Mesenchymal stem cell (in vitro differentiated cells and primary cell): Measurements from ENCODE around the gene SMC1B.

Experiments
- DNase-seq: peaks from one replicate; pipeline ENCODE4 v3.0.0-alpha.2; 2013
- H2AFZ ChIP-seq: one replicate; pipeline ENCODE4 v1.6.1; 2013; ENCODE audit warnings: low read depth, mild to moderate bottlenecking, control low read depth, inconsistent platforms, low read length, moderate library complexity
- H2AK5ac ChIP-seq: 2 replicates; pipeline ENCODE4 v1.6.1; 2013; ENCODE audit warnings: low read length, moderate library complexity, mild to moderate bottlenecking, inconsistent platforms; ENCODE audit not compliant: severe bottlenecking
- H2BK120ac ChIP-seq: one replicate; pipeline ENCODE4 v1.6.1; 2013; ENCODE audit warnings: low read depth, mild to moderate bottlenecking, inconsistent platforms, low read length, moderate library complexity
- H2BK12ac ChIP-seq, 2 experiments: one replicate each; pipeline ENCODE4 v1.6.1; 2013; ENCODE audit warnings: inconsistent platforms in 2 of 2, low read length in 2 of 2, mild to moderate bottlenecking in 2 of 2, moderate library complexity in 2 of 2, control low read depth in 1 of 2
- H2BK15ac ChIP-seq: one replicate; pipeline ENCODE4 v1.6.1; 2013; ENCODE audit warnings: mild to moderate bottlenecking, low read depth, inconsistent platforms; ENCODE audit not compliant: poor library complexity, severe bottlenecking
- H2BK5ac ChIP-seq: 2 replicates; pipeline ENCODE4 v1.6.1; 2013; ENCODE audit warnings: low read depth, mild to moderate bottlenecking, low read length, control low read depth, inconsistent platforms; ENCODE audit not compliant: poor library complexity, severe bottlenecking
- H3K14ac ChIP-seq, 2 experiments: one replicate each; pipeline ENCODE4 v1.6.1; 2013; ENCODE audit warnings: inconsistent platforms in 2 of 2, low read length in 2 of 2, control low read depth in 1 of 2, mild to moderate bottlenecking in 1 of 2, moderate library complexity in 1 of 2
- H3K18ac ChIP-seq, 2 experiments: one replicate each; pipeline ENCODE4 v1.6.1; 2013; ENCODE audit warnings: inconsistent platforms in 2 of 2, low read length in 2 of 2, control low read depth in 1 of 2, low read depth in 1 of 2, mild to moderate bottlenecking in 1 of 2
- H3K23ac ChIP-seq, 2 experiments: one replicate each; pipeline ENCODE4 v1.6.1; 2013; ENCODE audit warnings: inconsistent platforms in 2 of 2, low read length in 2 of 2, mild to moderate bottlenecking in 2 of 2, moderate library complexity in 2 of 2, control low read depth in 1 of 2
- H3K27ac ChIP-seq: 2 replicates; pipeline ENCODE4 v1.5.1; 2013; ENCODE audit warnings: mild to moderate bottlenecking, moderate library complexity, low read length, control low read depth, inconsistent platforms; ENCODE audit not compliant: poor library complexity, severe bottlenecking
- H3K27me3 ChIP-seq, 2 experiments: 2 replicates each; pipeline versions ENCODE4 v1.6.1 to v1.7.0; 2013; ENCODE audit warnings: low read length in 2 of 2, mild to moderate bottlenecking in 2 of 2, moderate library complexity in 2 of 2, control low read depth in 1 of 2, inconsistent platforms in 1 of 2; ENCODE audit not compliant: control insufficient read depth in 1 of 2, insufficient read depth in 1 of 2
- H3K36me3 ChIP-seq, 2 experiments: 2 replicates each; pipeline versions ENCODE4 v1.6.1 to v1.7.0; 2013; ENCODE audit warnings: low read length in 2 of 2, control low read depth in 1 of 2, inconsistent platforms in 1 of 2, low read depth in 1 of 2, mild to moderate bottlenecking in 1 of 2; ENCODE audit not compliant: insufficient read depth in 2 of 2, control insufficient read depth in 1 of 2
- H3K4ac ChIP-seq, 2 experiments: one replicate each; pipeline ENCODE4 v1.6.1; 2013; ENCODE audit warnings: inconsistent platforms in 2 of 2, low read length in 2 of 2, mild to moderate bottlenecking in 2 of 2, moderate library complexity in 2 of 2, control low read depth in 1 of 2, low read depth in 1 of 2
- H3K4me1 ChIP-seq: 2 replicates; pipeline ENCODE4 v1.6.1; 2013; ENCODE audit warnings: low read depth, low read length, control low read depth; ENCODE audit not compliant: control insufficient read depth, insufficient read depth
- H3K4me2 ChIP-seq: 2 replicates; pipeline ENCODE4 v1.6.1; 2013; ENCODE audit warnings: low read length, mild to moderate bottlenecking, inconsistent platforms; ENCODE audit not compliant: poor library complexity, severe bottlenecking
- H3K4me3 ChIP-seq, 2 experiments: 2 replicates each; pipeline versions ENCODE4 v1.5.1 to v1.7.0; 2013; ENCODE audit warnings: low read length in 2 of 2, mild to moderate bottlenecking in 2 of 2, control low read depth in 1 of 2, low read depth in 1 of 2; ENCODE audit not compliant: insufficient read depth in 1 of 2
- H3K79me1 ChIP-seq: replicated peaks from 2 replicates; pipeline ENCODE4 v1.6.1; 2013; ENCODE audit warnings: mild to moderate bottlenecking, control low read depth, low read length, inconsistent platforms; ENCODE audit not compliant: poor library complexity, severe bottlenecking
- H3K9ac ChIP-seq: 2 replicates; pipeline ENCODE4 v1.7.0; 2013; ENCODE audit warnings: mild to moderate bottlenecking, low read length, moderate library complexity
- H3K9me3 ChIP-seq: 2 replicates; pipeline ENCODE4 v1.7.0; 2013; ENCODE audit warnings: mild to moderate bottlenecking, low read length; ENCODE audit not compliant: control insufficient read depth
- H4K8ac ChIP-seq: one replicate; pipeline ENCODE4 v1.6.1; 2013; ENCODE audit warnings: inconsistent platforms, mild to moderate bottlenecking, low read length, moderate library complexity
- H4K91ac ChIP-seq: one replicate; pipeline ENCODE4 v1.6.1; 2013; ENCODE audit warnings: mild to moderate bottlenecking, low read length, inconsistent platforms
- WGBS: methylation state at CpG from one replicate; pipeline ENCODE4 v1.1.7; 2013; ENCODE audit warnings: mixed read lengths; 5-methylcytosine and 5-hydroxymethylcytosine counted together

SMC1B gene

GRCh38 chr22:45427114-45427513 lies 13.7 kb upstream of the SMC1B start:
- WGBS = 82% methylated on average over 2 of the region's 2 CpGs

GRCh38 chr22:45426387-45426786 lies 13.0 kb upstream of the SMC1B start:
- no peak overlapping the region for H2BK5ac ChIP-seq

More at GRCh38 chr22:45427114-45427513, 13.7 kb upstream of the SMC1B start:
- H3K4me1 ChIP-seq = no peaks in the 10 kb centered on the region
- no peak overlapping the region for H3K4me3 ChIP-seq
- H2BK15ac ChIP-seq = no peak overlapping the region
- H4K8ac ChIP-seq = no peak overlapping the region
- peaks cover 9 to 16% of the 10 kb centered on the region in 2 experiments for H3K27me3 ChIP-seq
- no peak overlapping the region for H3K18ac ChIP-seq
- H4K91ac ChIP-seq = no peak overlapping the region
- H2AFZ ChIP-seq = no peak overlapping the region
- no peak overlapping the region for H3K14ac ChIP-seq
- H3K9me3 ChIP-seq = peaks cover 6% of the 10 kb centered on the region
- no peak overlapping the region for H3K23ac ChIP-seq
- no peak overlapping the region for H3K4me2 ChIP-seq
- H2BK120ac ChIP-seq = no peak overlapping the region
- H3K27ac ChIP-seq = no peak overlapping the region
- H2BK5ac ChIP-seq = no peak overlapping the region
- no peak overlapping the region for H2AK5ac ChIP-seq
- H2BK12ac ChIP-seq = no peak overlapping the region
- no peak for DNase-seq
- H3K9ac ChIP-seq = no peak overlapping the region
- no peaks in the 10 kb centered on the region for H3K36me3 ChIP-seq
- H3K4ac ChIP-seq = no peak overlapping the region
- H3K79me1 ChIP-seq = no peaks in the 10 kb centered on the region

GRCh38 chr22:45425531-45426265 lies 12.3 kb upstream of the SMC1B start:
- H4K8ac ChIP-seq = no peak overlapping the region
- H3K23ac ChIP-seq = no peak overlapping the region
- H4K91ac ChIP-seq = no peak overlapping the region
- no peaks in the 10 kb centered on the region for H3K36me3 ChIP-seq
- H3K18ac ChIP-seq = no peak overlapping the region
- no peak overlapping the region for H2AFZ ChIP-seq
- no peaks in the 10 kb centered on the region for H3K79me1 ChIP-seq
- no peak overlapping the region for H2BK12ac ChIP-seq
- no peak for DNase-seq
- WGBS = 91% methylated on average over 23 of the region's 23 CpGs
- H3K4me3 ChIP-seq = no peak overlapping the region
- H2BK120ac ChIP-seq = no peak overlapping the region
- H2BK15ac ChIP-seq = no peak overlapping the region
- no peak overlapping the region for H2AK5ac ChIP-seq
- no peak overlapping the region for H3K4me2 ChIP-seq
- H3K9me3 ChIP-seq = peaks cover 6% of the 10 kb centered on the region
- H3K14ac ChIP-seq = no peak overlapping the region
- no peak overlapping the region for H3K4ac ChIP-seq
- H3K4me1 ChIP-seq = no peaks in the 10 kb centered on the region
- no peak overlapping the region for H3K27ac ChIP-seq
- H2BK5ac ChIP-seq = no peak overlapping the region
- peaks cover 9 to 16% of the 10 kb centered on the region in 2 experiments for H3K27me3 ChIP-seq
- no peak overlapping the region for H3K9ac ChIP-seq

More at GRCh38 chr22:45426387-45426786, 13.0 kb upstream of the SMC1B start:
- no peak overlapping the region for H3K4me3 ChIP-seq
- no peaks in the 10 kb centered on the region for H3K4me1 ChIP-seq
- no peak overlapping the region for H3K9ac ChIP-seq
- H3K79me1 ChIP-seq = no peaks in the 10 kb centered on the region
- H3K9me3 ChIP-seq = peaks cover 6% of the 10 kb centered on the region
- no peak overlapping the region for H4K8ac ChIP-seq
- 93% methylated on average over 9 of the region's 9 CpGs for WGBS
- H2BK120ac ChIP-seq = no peak overlapping the region
- no peak overlapping the region for H3K14ac ChIP-seq
- no peak overlapping the region for H3K23ac ChIP-seq
- no peak overlapping the region for H2AFZ ChIP-seq
- H2BK15ac ChIP-seq = no peak overlapping the region
- H2BK12ac ChIP-seq = no peak overlapping the region
- H3K36me3 ChIP-seq = no peaks in the 10 kb centered on the region
- no peak overlapping the region for H3K27ac ChIP-seq
- H4K91ac ChIP-seq = no peak overlapping the region
- no peak overlapping the region for H2AK5ac ChIP-seq
- no peak overlapping the region for H3K4me2 ChIP-seq
- no peak for DNase-seq
- no peak overlapping the region for H3K4ac ChIP-seq
- H3K27me3 ChIP-seq = peaks cover 9 to 16% of the 10 kb centered on the region in 2 experiments
- no peak overlapping the region for H3K18ac ChIP-seq

- Histone ChIP-seq H2AFZ (no peak overlapping the region), H3K18ac (no peak overlapping the region), H3K36me3 (no peaks in the 10 kb centered on the region), H2BK120ac (no peak overlapping the region), H3K4me2 (no peak overlapping the region), H2BK15ac (no peak overlapping the region), H3K14ac (no peak overlapping the region), H4K91ac (no peak overlapping the region), H3K79me1 (no peaks in the 10 kb centered on the region), H2AK5ac (no peak overlapping the region), H3K27me3 (peaks cover 4 to 16% of the 10 kb centered on the region in 2 experiments), H3K4me3 (no peak overlapping the region), H2BK12ac (no peak overlapping the region), H3K4me1 (no peaks in the 10 kb centered on the region), H3K4ac (no peak overlapping the region), H3K27ac (no peak overlapping the region), H3K9me3 (peaks cover 6% of the 10 kb centered on the region), H4K8ac (no peak overlapping the region), H3K9ac (no peak overlapping the region), H2BK5ac (no peak overlapping the region), H3K23ac (no peak overlapping the region)
- 69% methylated on average over 3 of the region's 5 CpGs for WGBS
- DNase-seq = no peak
Observed at GRCh38 chr22:45425101-45425500, 11.7 kb upstream of the SMC1B start.
